ENCODE results near the gene ISLR2. TPM values are rescaled to one million over a fixed set of nuclear protein-coding genes. Genes with fewer than 3 reads are reported as not detected.

ISLR2 gene
- total RNA-seq, 1 donor from 2014 or later = 1.0 TPM

- no peak overlapping the region for H3K4me3 ChIP-seq (ENCODE audit: low read depth, low read length)
- no peak for DNase-seq (ENCODE audit: low read depth)
- no peak for TF ChIP-seq CTCF (IDR thresholded peaks at IDR 0.05; ENCODE audit: insufficient read depth, low read length, poor library complexity, severe bottlenecking)
- H3K27me3 ChIP-seq (ENCODE audit: control insufficient read depth, insufficient read depth, low read length) = peaks cover 5% of the 10 kb centered on the region
- no peaks in the 10 kb centered on the region for H3K36me3 ChIP-seq (ENCODE audit: control insufficient read depth, insufficient read depth, low read length)
Measured at GRCh38 chr15:74146277-74146800, 16.0 kb downstream of the ISLR2 start.

DNA sequence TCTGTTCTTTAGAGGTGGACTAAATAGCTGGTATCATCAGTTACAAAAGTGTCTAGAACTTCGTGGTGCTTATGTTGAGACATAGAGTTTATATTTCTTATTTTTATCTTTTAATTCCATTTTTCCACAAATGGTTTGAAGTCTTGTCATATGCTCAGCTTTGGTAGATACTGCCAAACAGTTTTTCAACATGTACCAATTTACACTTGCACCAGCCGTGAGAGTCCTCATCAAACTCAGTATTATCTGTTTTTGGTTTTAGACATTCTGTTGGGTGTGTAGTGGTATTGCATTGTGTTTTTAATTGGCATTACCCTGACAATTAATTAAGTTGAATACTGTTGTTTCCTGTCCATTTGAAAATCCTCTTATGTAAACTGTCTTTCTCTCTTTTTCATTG is 16.7 kb downstream of the ISLR2 start:
- Histone ChIP-seq H3K27me3 (ENCODE audit: control insufficient read depth, insufficient read depth, low read length) (peaks cover 5% of the 10 kb centered on the region), H3K36me3 (ENCODE audit: control insufficient read depth, insufficient read depth, low read length) (no peaks in the 10 kb centered on the region)
- no peak for TF ChIP-seq CTCF (IDR thresholded peaks at IDR 0.05; ENCODE audit: insufficient read depth, low read length, poor library complexity, severe bottlenecking)

GRCh38 chr15:74155766-74156417 is 25.5 kb downstream of the ISLR2 start:
- no peak overlapping the region for H3K4me3 ChIP-seq (ENCODE audit: low read depth, low read length)
- no peak for TF ChIP-seq CTCF (IDR thresholded peaks at IDR 0.05; ENCODE audit: insufficient read depth, low read length, poor library complexity, severe bottlenecking)
- no peaks in the 10 kb centered on the region for H3K36me3 ChIP-seq (ENCODE audit: control insufficient read depth, insufficient read depth, low read length)
- no peak for DNase-seq (ENCODE audit: low read depth)
- peaks cover 9% of the 10 kb centered on the region for H3K27me3 ChIP-seq (ENCODE audit: control insufficient read depth, insufficient read depth, low read length)

More for the DNA sequence above, 16.7 kb downstream of the ISLR2 start:
- no peak for DNase-seq (ENCODE audit: low read depth)
- no peak overlapping the region for H3K4me3 ChIP-seq (ENCODE audit: low read depth, low read length)

GRCh38 chr15:74156678-74157411 is 26.5 kb downstream of the ISLR2 start:
- TF ChIP-seq CTCF (IDR thresholded peaks at IDR 0.05; ENCODE audit: insufficient read depth, low read length, poor library complexity, severe bottlenecking) = no peak
- Histone ChIP-seq H3K36me3 (ENCODE audit: control insufficient read depth, insufficient read depth, low read length) (no peaks in the 10 kb centered on the region), H3K27me3 (ENCODE audit: control insufficient read depth, insufficient read depth, low read length) (peaks cover 9% of the 10 kb centered on the region), H3K4me3 (ENCODE audit: low read depth, low read length) (no peak overlapping the region)
- DNase-seq (ENCODE audit: low read depth) = no peak

DNA sequence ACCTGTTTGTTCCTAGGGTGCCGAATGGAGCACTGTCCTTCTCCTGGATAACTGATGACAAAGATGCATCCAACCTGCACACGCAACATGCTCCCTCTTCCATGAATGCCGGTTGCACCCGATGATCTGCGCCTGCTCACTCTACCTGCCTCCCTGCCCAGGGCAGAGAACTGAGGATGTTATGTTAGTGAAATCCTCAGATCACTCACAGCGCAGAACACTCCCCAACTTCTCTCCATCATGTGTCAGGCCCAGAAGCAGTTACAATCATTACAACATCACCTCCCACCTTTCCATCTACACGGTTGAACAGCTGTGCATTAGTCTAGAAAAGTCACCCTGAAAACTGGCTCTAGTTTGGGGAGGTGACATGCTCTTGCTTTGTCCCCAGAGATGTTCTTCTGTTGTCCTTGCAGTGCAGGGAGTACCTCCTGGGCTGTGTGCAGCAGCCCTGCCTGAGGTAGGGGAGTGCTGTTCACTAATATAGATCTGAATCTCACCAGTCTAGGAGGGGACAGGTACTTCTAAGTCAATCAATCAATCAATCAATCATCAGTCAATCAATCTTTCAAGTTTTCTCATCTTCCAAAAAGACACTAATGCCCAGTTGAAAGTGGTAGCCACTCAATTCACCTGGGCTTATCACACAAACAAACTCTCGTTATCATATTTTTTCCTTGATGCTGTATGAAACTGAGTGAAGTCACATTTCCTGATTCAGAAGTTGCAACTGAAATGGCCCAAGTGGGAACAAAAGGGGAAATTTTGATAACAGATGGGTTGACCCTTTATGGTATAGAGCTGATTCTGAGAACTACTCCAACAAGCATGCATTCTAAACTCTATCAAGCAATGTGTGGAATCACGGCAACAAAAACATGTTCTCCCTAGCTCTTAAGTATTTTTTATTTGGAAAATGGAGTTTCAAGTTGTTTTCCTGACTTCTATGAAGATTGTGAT is 27.8 kb downstream of the ISLR2 start:
- no peak for DNase-seq (ENCODE audit: low read depth)

More for the DNA sequence above, 27.8 kb downstream of the ISLR2 start:
- Histone ChIP-seq H3K4me3 (ENCODE audit: low read depth, low read length) (no peak overlapping the region), H3K27me3 (ENCODE audit: control insufficient read depth, insufficient read depth, low read length) (peaks cover 13% of the 10 kb centered on the region), H3K36me3 (ENCODE audit: control insufficient read depth, insufficient read depth, low read length) (no peaks in the 10 kb centered on the region)
- TF ChIP-seq CTCF (IDR thresholded peaks at IDR 0.05; ENCODE audit: insufficient read depth, low read length, poor library complexity, severe bottlenecking) = no peak
